ENCODE measurements around the gene UNC13C. TPM values are rescaled to one million over a fixed set of nuclear protein-coding genes. Genes with fewer than 3 reads are reported as not detected.

The UNC13C gene
- total and polyA plus RNA-seq, 2 of the 13 experiments (the other 11 are each of a cell fraction or from before 2014, with no cell fraction given), result 0.04 TPM; not detected in 1

- DNase-seq (ENCODE audit: low spot score), result no peak
- Histone ChIP-seq H3K4me2 (ENCODE audit: low read depth, low read length) (no peak overlapping the region), H3K36me3 (replicated peaks in 1 of 2; ENCODE audit: control insufficient read depth in 1 of 2, insufficient read depth in 2 of 2, low read length in 2 of 2) (no peaks in the 10 kb centered on the region), H3K4me3 (replicated peaks in 1 of 3; ENCODE audit: insufficient read depth in 1 of 3, low read depth in 2 of 3, low read length in 3 of 3) (no peak overlapping the region), H3K9ac (ENCODE audit: insufficient read depth, low read depth, low read length) (no peak overlapping the region), H3K27me3 (ENCODE audit: control insufficient read depth in 1 of 2, insufficient read depth in 2 of 2, low read length in 2 of 2) (no peaks in the 10 kb centered on the region), H3K4me1 (ENCODE audit: insufficient read depth, low read length) (no peaks in the 10 kb centered on the region), H4K20me1 (ENCODE audit: insufficient read depth, low read length) (no peaks in the 10 kb centered on the region), H3K27ac (ENCODE audit: extremely low read length, insufficient read depth, low read length) (no peak overlapping the region), H3K79me2 (ENCODE audit: insufficient read depth, low read length) (no peaks in the 10 kb centered on the region), H3K9me3 (ENCODE audit: low read length) (no peaks in the 10 kb centered on the region), H2AFZ (ENCODE audit: low read length) (no peak overlapping the region)
- in situ Hi-C loops (cut with HindIII; ENCODE audit: extremely low pct_ligation_motif_present, low pct_unique_long_range_greater_than_20kb) (no loop called here), intact Hi-C loops (cut with micrococcal nuclease; ENCODE audit: unreplicated experiment) (no loop called here)
- no peak for ATAC-seq
- no peak for TF ChIP-seq ZNF660 (CRISPR knock-in tag; IDR thresholded peaks at IDR 0.05; ENCODE audit: borderline replicate concordance, low read depth)
- TF ChIP-seq ZBTB3 (CRISPR knock-in tag; IDR thresholded peaks at IDR 0.05; ENCODE audit: borderline replicate concordance, low read depth), result no peak
- no peak for TF ChIP-seq SYNCRIP (IDR thresholded peaks at IDR 0.05; ENCODE audit: insufficient read depth, low read depth, low read length)
- no peak for TF ChIP-seq GZF1 (CRISPR knock-in tag; IDR thresholded peaks at IDR 0.05)
- no peak for TF ChIP-seq ELF3 (CRISPR knock-in tag; IDR thresholded peaks at IDR 0.05)
- TF ChIP-seq ARNT2 (CRISPR knock-in tag; IDR thresholded peaks at IDR 0.05; ENCODE audit: low read depth), result no peak
- TF ChIP-seq TFAP4 (IDR thresholded peaks at IDR 0.05; ENCODE audit: borderline replicate concordance, low read depth), result no peak
- TF ChIP-seq SP4 (CRISPR knock-in tag; IDR thresholded peaks at IDR 0.05), result no peak
- TF ChIP-seq ZNF558 (CRISPR knock-in tag; IDR thresholded peaks at IDR 0.05; ENCODE audit: borderline replicate concordance), result no peak
- no peak for TF ChIP-seq ZFP41 (CRISPR knock-in tag; IDR thresholded peaks at IDR 0.05; ENCODE audit: borderline replicate concordance)
- TF ChIP-seq ZNF790 (CRISPR knock-in tag; IDR thresholded peaks at IDR 0.05; ENCODE audit: borderline replicate concordance), result no peak
- TF ChIP-seq HOXA9 (CRISPR knock-in tag; IDR thresholded peaks at IDR 0.05; ENCODE audit: borderline replicate concordance), result no peak
- TF ChIP-seq PRMT3 (CRISPR knock-in tag; IDR thresholded peaks at IDR 0.05; ENCODE audit: borderline replicate concordance, low read depth), result no peak
- TF ChIP-seq MLXIP (CRISPR knock-in tag; IDR thresholded peaks at IDR 0.05; ENCODE audit: borderline replicate concordance), result no peak
- no peak for FAIRE-seq
- POLR2A ChIA-PET, result no interaction called here
- no TSS peak for BruUV-seq (replicated peaks)
- 43% methylated on average over 3 of the region's 3 CpGs for WGBS (ENCODE audit: low lambda C conversion rate)
- CTCF ChIA-PET (ENCODE audit: low intra/inter-chr PET ratio, low total read pairs), result no interaction called here
Observed at GRCh38 chr15:54102704-54103103, 124.5 kb downstream of the UNC13C start.
